HG02763 (cell line): ENCODE measurements around the gene OR51B4.
"Not testable (repeated sequence)": the region's sequence is repeated elsewhere in the genome, so short reads cannot be mapped to it uniquely, and the experiment has no call there.

ENCODE experiments used
- ATAC-seq: cut with Tn5 transposase; IDR thresholded peaks from one replicate; pipeline ENCODE4 v1.9.1; 2021; ENCODE audit warnings: mild to moderate bottlenecking, moderate library complexity; ENCODE audit not compliant: unreplicated experiment

Gene OR51B4

GRCh38 chr11:5275369-5276110 is 26.2 kb downstream of the OR51B4 start:
- no peak for ATAC-seq

- ATAC-seq: no peak
Observed at GRCh38 chr11:5274395-5274794, 27.4 kb downstream of the OR51B4 start.

- no peak for ATAC-seq
Observed at GRCh38 chr11:5272395-5273017, 29.2 kb downstream of the OR51B4 start.

- no peak for ATAC-seq
Observed at GRCh38 chr11:5269715-5270147, 32.0 kb downstream of the OR51B4 start, which contains the start of gene HBE1. Gene HBE1, minus strand, starts transcription at chr11:5269945. Its CDS starts 55 bp downstream, at chr11:5269890.

- no peak for ATAC-seq
Observed at GRCh38 chr11:5267033-5267563, 34.6 kb downstream of the OR51B4 start.

- no peak for ATAC-seq
Observed at GRCh38 chr11:5266609-5267008, 35.1 kb downstream of the OR51B4 start.

- ATAC-seq: no peak
Observed at GRCh38 chr11:5265832-5266231, 35.9 kb downstream of the OR51B4 start.

GRCh38 chr11:5258543-5259262 is 43.0 kb downstream of the OR51B4 start:
- ATAC-seq: no peak

- ATAC-seq: no peak
Observed at GRCh38 chr11:5257296-5257695, 44.5 kb downstream of the OR51B4 start.

- ATAC-seq: not testable (repeated sequence)
Observed at GRCh38 chr11:5254646-5255413, 46.9 kb downstream of the OR51B4 start, which contains the start of gene HBG2. Gene HBG2, minus strand, starts transcription at chr11:5254781. Its CDS starts 53 bp downstream, at chr11:5254728.

GRCh38 chr11:5254023-5254422 is 47.7 kb downstream of the OR51B4 start:
- not testable (repeated sequence) for ATAC-seq

GRCh38 chr11:5253440-5253839 is 48.3 kb downstream of the OR51B4 start:
- ATAC-seq: not testable (repeated sequence)

- no peak for ATAC-seq
Observed at GRCh38 chr11:5252919-5253265, 48.9 kb downstream of the OR51B4 start.

GRCh38 chr11:5252192-5252918 is 49.4 kb downstream of the OR51B4 start:
- ATAC-seq: no peak

- no peak for ATAC-seq
Observed at GRCh38 chr11:5251746-5252145, 50.0 kb downstream of the OR51B4 start.
